Embryonic facial prominence (tissue), 1 donor: Measurements from ENCODE around the gene PARP11.

Experiments used
- DNase-seq: peaks from one replicate; pipeline ENCODE4 v3.0.0-alpha.2; 2016; ENCODE audit errors: extremely low spot score

Gene PARP11, protein sequence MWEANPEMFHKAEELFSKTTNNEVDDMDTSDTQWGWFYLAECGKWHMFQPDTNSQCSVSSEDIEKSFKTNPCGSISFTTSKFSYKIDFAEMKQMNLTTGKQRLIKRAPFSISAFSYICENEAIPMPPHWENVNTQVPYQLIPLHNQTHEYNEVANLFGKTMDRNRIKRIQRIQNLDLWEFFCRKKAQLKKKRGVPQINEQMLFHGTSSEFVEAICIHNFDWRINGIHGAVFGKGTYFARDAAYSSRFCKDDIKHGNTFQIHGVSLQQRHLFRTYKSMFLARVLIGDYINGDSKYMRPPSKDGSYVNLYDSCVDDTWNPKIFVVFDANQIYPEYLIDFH

DNA sequence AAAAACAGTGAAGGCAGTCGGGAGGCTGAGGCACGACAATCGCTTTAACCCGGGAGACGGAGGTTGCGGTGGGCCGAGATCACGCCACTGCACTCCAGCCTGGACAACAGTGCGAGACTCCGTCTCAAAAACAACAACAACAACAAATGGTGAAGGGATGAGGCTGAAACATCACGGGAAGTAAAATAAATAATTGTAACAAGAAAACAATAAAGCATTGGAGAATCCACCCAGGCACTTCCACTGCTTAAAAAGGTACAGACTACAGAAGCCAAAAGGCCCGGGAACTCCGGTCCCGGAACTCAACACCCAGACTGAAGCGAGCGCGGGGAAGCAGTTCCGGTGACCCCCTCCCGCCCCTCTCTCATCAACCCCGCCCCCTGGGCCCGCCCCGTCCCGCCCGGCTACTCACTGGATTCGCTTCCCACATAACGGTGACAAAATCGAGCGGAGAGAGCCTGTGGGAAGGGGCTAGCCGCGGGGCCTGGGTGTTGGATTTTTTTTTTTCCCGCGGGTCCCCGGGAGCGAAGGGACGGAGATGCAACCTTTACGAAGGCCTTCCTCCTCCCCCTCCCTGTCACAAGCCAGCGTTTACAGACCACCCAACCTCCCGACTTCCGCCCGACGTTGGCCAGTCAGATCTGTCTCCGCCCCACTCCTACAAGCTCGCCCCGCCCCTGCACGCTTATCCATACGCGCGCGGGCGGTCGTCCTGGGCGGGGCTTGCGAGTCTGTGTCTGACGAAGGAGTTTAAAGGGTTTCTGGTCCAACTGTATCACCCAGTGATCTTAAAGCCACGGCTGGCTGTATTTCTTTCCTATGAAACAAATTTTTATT is at the start of gene PARP11:
PARP11 (minus strand) TSS at position 600 of the 837 bp plus-strand sequence; CDS start at position 430, 170 bp downstream.
- DNase-seq: peak; percentile 98

DNA sequence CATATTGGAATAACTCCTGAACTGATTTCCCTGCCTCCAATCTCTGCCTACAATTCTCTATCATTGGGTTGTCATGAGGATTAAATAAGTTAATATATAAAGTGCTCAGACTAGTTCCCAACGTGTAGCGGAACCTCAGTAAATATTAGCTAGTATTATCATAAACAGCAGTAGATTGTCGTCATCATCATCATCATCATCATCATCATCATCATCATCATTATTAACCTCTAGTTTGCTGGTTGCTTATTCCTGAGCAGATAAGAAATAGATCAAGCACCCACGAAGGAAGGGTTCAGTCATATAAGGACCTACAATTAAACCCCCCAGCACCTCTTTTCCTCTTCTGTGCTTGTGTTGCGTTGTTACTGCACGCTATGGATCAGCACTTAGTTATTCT is 48.8 kb upstream of the PARP11 start:
- no peak for DNase-seq

DNA sequence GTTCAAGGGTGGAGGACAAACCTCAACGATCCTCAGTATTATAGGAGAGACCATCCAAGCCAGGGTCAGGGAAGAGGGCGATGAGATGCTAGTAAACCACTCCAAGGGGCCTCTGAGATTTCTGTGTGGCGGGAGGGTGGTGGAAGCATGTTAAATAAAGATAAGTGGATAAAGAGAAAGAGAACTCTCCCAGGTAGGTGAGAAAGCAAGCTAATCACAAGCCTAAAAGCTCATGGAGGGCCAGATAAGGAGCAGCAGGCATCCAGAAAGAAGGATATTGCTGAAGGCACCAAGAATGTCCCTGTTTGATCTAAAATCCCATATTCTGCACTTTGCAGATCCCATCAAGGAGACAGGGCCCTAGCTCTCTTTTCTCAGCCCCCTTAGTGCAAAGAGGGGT is 48.3 kb upstream of the PARP11 start:
- DNase-seq: no peak

DNA sequence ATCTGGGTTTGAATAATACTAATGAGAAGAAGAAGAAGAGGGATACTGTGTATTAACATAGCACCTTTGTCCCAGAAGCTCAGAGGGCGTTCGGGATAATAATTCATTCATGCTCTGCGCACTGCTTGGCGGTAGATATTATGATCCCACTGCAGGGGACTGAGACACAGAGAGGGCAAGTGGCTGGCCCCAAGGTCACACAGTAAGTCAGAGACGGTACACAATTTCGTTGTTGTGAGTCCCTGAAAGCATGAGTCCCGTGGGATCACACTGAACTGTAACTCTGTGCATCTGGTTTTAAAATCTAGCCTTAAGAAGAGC is 47.9 kb upstream of the PARP11 start:
- DNase-seq: no peak

DNA sequence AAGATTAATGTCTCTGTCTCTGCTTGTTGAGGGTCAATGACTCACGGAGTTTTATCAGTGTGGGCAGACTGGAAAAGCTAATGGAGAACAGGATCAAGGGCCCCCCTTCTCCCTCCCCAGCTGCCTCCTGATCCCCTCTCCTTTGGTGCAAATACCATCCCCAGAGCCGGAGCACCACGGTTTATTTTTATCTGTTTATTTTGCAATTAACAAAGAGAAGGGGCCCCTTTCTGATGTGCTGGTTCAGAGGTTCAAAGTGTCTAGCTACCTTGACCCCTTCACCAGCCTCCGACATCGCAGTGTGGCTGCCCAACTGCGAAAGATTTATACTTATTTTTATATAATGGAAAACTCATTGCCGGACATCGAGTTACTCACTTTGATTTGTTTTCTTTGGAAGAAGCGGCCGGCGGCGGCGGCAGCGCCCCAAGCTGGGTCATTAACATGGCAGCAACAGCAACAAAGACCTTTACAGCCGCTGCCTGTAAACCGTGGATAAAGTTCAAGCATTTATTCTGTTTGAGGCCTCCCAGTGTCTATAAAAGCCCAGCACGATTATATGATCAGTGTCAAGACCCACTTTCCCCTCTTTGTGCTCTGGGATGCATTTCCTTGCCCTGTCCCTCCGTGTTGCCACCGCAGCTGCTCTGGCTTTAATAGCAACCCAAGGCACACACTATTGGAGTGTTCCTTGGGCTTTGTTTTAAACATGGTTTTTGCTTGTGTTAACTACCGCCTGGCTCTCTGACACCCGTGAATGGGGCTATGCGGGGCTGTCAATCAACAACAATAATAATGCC is 47.4 kb upstream of the PARP11 start:
- DNase-seq: no peak

DNA sequence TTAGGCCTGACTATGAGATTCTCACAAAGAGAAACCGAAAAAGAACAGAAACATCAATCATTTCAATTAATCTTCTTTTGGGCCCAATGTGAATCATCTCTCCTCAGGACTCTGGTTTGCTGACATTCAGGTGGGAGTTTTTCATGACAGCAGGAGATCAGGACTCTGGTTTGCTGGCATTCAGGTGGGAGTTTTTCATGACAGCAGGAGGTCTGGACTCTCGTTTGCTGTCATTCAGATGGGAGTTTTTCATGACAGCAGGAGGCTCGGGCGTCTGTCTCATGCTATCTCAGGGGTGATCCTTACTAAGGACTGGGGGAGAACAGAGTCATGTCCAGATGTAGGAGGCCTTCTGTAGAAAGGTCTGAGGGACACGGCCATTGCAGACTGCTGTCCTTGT is 40.1 kb upstream of the PARP11 start:
- DNase-seq: no peak

DNA sequence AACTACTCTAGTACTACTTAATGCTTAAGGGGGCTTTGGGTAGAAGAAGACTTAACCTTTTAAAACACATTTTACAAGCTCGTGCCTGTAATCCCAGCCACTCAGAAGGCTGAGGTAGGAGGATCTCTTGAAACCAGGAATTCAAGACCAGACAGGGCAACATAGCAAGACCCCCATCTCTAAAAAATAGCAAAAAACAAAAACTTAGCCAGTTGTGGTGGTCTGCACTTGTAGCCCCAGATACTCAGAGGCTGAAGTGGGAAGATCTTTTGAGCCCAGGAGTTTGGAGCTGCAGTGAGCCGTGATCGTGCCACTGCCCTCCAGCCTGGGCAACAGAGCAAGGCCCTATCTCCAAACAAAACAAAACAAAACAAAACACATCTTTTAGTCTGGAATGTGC is 39.7 kb upstream of the PARP11 start:
- DNase-seq: no peak

DNA sequence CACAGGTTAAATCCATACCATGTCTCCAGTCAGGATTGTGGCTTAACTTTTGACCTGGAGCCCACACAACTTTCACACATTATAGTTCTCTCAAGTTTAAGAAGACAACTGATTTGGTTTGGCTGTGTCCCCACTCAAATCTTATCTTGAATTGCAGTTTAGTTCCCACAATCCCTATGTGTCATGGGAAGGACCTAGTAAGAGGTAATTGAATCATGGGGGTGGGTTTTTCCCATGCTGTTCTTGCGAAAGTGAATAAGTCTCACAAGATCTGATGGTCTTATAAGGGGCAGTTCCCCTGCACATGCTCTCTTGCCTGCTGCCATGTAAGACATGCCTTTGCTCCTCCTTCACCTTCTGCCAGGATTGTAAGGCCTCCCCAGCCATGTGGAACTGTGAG is 38.2 kb upstream of the PARP11 start:
- no peak for DNase-seq

DNA sequence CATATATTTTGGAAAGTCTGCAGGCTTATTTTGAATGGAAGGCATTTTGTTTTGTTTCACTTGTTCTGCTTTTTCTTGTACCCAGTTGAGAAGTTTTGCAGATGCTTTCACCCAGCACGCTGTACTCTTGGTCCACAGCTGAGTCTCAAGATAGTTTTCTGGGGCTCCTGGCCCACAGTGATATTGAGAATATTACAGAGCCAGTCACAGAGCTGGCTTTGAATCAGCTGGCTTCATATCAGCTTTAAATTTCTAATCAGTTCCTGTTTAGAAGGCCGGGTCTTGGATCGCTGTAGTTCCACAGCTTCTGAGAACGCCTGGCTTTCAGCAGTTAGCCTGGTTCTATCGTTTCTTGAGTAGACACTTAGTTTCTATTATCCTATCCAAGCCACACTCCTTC is 32.5 kb upstream of the PARP11 start:
- DNase-seq: no peak

DNA sequence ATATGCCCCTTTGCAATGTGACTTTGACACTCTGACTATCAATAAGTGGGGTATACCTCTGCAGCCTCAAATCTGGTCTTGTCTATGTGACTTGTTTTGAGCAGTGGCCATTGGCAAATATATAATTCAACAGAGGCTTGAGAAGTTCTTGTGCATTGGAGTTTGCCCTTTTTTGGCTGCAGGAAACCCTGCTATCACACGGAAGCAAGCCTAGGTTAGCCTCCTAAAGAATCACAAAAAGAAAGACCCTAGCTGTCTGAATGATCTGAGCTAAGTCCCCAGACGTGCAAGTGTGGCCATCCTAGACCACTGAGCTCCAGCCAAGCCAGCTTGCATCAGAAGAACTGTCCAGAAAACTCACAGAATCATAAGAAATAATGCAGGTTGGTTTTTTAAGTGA is 31.8 kb upstream of the PARP11 start:
- DNase-seq: no peak

DNA sequence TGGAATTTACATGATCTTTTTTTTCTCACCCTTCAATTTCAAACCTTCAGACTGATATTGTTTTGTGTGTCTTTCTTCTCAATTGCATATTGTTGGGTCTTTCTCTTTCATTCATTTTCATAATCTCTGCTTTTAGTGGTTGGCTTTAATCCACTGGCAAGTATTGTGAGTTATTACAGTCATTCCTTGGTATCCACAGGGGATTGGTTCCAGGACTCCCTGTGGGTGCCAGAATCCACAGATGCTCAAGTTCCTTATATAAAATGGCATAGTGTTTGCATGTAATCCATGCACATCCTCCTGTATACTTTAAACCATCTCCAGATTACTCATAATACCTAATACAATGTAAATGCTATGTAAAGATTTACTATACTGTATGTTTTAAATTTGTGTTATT is 29.7 kb upstream of the PARP11 start:
- no peak for DNase-seq

DNA sequence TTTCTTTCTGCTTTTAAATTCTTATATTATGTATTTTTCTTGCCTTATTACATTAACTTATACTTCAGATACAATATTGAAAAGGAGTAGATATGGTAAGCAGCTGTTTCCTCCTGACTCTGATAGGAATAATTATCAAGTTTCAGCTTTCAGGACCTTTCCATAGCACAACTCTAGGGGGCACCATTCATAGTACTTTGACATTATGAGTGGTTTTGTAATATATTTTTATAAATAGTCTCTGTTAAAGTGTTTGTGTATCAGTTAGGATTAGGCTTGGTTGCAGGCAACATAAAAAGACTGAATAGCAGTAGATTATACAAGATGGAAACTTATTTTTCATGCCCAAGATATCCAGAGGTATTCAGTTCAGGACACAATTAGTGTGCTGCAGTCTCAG is 27.9 kb upstream of the PARP11 start:
- DNase-seq: no peak

DNA sequence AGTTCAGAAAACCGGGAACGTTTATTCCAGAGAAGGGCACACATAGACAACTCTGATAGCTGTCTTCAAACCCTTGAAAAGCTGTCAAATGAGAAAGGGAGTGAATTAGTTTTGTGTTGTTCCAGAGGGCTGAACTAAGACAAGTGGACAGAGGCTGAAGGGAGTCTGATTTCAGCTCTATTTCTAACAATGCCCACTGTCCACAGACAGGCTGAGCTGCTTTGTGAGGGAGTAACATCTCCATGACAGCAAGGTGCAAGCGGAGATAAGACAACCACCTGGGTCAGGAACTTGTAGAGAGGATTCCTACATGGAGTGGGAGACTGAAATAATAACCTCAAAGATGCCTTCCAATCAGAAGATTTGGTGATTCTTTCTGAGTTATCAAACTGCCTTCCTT is 25.6 kb upstream of the PARP11 start:
- DNase-seq: no peak

DNA sequence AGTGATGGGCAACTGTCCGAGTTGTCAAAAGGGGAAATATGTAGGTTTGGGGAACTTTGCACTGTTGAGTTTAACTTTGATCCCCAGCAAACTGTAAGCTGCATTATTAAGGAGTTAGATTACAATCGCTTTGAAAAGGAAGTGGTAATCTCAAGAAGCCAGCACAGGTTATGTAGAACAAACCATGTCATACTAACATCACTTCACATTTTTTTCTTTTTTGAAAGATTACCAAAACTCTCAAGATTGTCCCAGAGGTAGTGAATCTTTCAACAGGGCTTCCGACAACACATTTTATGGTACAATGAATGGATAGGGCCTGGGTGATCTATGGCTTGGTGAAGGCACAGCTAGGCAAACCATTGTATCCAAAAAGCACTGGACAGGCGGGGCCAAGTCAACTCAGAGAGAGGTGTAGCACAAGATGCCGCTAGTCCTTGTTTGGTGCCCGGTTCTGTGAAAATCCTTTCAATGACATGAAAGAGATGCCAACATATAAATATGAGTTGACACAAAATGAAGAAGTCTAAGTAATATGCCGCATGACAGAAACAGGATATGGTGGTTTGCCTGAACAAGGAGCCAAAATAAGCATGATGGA is 24.3 kb upstream of the PARP11 start:
- DNase-seq: no peak

DNA sequence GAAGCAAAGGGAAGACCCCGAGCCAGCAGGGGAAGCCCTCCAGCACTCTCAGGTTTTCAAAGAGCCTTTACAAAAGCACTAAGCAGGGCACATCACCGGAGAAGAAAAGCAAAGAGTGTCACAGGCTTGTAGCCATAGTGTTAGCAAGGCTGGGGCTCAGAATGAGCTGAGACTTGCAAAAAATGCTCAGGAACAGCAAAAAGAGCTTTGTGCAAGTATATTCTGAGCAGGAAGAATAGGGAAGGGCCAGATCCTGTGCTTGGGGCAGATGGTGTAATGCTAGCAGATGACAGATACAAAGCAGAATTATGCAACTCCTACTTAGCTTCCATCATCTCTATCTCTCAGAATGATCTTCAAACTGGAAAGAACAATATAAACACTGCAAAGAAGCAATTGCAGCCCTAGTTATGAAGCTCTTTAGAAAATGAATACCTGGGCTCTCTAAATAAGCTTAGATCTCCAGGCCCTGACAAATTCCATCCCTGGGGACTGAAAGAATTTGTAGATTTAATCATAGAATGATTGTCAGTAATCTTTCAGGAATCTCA is 23.7 kb upstream of the PARP11 start:
- no peak for DNase-seq

DNA sequence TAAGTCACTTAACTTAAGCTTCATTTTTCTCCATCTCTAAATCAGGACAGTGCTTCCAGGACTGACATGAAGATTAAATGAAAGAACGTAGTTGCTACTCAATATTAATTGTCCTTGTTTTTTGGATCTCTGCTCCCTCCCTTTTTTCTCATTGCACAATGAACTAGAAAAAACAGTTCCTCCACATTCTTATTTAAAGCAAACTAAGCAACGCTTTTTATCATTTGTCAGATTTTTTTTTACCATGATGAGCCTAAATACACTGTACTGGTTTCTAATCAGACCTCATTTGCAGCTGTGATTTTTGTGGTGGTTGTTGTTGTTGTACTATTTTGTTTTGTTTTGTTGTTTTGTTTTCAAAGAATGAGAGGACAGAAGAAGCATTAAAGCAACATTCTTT is 23.2 kb upstream of the PARP11 start:
- no peak for DNase-seq

DNA sequence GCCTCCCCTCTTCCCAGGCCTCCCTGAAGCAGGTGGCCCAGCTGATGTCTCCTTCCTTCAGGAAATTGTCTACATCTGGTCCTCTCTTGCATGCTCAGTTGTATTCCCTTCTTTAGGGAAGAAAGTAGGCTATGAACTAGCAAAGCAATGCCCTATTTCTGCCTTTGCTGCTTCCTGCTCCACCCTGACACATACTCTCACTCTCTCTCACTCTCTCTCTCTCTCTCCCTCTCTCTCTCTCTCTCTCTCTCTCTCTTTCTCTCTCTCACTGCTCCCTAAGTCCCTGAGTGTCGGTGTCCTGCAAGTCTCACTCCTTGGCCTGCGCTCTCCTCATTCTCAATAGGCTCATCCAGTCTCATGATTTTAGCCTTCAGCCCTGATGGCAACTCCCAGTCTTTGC is 19.4 kb upstream of the PARP11 start:
- DNase-seq: no peak

DNA sequence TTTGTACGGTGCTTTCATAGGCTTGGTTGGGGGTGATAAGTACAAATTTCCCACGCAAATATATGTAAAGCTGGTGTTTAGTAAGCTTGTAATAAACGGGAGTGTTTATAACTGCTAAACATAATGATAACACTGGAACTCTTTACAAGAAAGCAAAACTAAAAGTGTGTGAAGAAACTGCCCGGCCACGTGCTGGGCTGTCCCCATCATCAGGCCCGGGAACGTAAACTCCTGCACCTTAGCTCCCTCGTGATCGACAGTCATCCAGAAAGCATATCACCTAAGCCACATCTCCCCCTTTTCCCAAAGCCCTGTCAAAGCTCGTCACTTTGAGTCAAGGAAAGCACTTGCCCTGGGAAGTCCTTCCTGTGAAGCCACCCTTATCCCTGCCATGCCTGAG is 18.0 kb upstream of the PARP11 start:
- no peak for DNase-seq

DNA sequence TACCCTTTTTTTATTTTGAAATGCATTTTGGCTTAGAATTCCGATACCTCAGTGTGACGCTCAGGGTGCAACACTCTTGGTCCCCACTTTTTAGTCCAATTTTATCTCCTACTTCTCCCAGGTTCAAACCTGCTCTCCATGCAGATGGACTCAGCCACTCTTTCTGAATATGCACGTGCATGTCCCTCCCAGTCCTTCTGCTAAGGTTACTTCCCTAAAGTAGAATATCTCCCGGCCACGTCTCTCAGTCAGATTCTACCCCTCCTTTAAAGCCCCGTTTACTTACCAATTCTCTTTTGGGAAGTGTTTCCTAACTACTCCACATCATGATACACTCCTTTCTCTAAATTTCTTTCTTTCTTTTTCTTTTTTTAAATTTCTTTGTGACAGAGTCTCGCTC is 15.5 kb upstream of the PARP11 start:
- DNase-seq: no peak

DNA sequence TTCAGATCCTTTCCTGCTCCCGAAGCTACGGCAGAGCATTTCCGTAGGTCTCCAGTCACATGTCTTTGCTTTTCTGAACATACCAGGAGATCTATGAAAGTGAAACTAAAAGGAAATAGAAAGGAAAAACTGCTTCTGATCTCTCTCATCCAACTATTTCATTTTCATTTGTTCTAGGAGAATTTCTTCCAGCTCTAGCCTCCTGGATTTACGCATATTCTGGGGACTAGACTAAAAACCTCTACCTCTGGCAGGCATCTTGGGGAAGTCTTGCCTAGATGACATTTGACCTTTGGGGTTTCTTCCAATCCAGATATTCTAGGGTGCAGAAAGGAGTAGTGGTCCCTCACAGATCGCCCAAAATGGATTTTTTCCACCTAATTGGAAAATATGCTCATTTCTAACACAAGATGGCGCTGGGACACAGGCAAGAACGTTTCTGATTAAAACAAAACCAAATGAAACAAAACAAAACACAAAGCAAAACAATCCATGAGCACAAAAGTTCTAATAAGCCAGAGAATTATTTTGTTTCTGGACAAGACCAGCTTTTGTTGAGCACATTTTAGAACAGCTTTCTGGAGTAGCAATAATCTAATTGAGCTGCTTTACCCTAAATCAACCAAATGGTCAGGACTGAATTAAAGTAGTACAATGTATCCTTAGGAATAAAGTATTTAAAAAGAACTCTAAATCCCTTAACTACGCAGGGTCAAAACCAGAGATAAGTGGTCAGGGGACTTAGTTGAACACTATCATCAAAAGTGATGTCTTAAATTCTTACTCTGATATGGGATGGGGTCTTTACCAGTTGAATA is 12.3 kb upstream of the PARP11 start:
- peak; percentile 40 for DNase-seq

DNA sequence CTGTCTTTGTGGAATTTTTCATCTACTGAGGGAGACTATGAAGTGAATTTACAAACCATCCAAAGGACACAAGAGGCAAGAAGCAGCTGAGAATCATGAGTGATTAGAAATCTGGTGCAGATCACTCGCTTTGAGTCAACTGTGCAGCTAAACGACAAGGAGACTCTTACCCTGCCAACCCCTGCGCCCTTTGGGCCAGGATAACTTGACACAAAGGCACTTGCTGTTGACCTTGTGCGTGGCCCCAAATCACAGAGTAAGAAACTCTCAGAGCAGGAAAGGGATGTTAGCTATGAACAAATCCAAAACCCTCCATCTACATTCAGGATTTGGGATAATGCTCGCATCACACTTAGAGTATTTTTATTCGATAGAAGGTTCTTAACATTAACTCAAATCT is 11.5 kb upstream of the PARP11 start:
- no peak for DNase-seq
